ENCODE results near the gene CDK18.

The CDK18 gene

DNA sequence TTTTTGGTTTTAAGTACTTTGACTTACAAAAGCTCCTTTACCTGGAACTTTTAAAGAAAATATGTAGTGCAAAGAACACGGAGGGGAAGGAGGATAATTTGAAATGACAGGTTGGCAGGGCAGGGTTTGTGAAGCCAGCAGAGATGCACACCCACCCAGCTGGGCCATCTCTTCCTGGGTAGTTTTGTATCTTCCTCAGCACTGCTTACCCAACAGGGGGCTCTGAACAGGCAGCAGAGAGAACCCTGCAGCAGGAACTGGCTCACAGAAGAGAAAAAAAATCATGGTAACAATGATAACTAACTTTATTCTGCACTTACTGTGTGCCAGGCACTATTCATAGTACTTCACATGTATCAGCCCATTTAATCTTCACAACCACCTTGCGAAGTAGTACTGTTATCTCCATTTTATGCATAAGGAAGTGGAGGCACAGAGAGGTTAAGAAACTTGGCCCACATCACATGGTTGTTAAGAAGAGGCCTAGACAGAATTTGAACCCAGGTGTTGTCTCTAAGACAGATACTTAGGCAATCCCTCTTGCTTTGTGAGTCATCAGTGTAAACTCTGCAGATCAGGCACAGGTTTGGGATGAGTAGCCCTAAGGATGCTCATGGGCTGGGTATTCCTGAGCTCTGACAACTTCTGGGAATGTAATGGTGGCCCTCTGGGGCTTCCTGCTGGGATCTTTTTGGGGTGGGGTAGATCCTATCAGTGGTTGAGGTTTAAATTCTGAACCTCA, 66.5 kb downstream of the CDK18 start:
- DNase-seq: no peak

DNA sequence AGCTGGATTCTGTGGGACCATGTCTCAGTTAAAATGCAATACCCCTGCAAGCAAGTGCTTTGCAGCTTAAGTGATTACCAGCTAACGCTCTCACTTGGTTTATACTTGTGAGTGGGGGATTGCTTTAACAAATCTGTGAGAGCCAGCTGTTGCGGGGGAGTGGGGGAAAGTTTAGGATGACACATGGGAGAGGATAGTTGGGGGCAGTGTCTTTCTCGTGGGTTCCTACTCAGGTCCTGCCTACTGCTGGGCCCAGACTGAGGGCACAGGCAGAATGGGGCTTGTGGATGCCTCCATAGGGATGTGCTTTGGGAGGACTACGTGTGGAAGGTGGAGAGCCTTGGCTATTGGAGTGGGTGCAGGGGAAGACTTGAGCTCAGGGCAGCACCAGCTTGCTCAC, 67.3 kb downstream of the CDK18 start:
- Histone ChIP-seq H3K4me1 (no peaks in the 10 kb centered on the region), H3K36me3 (no peaks in the 10 kb centered on the region), H3K4me3 (ENCODE audit: low read depth, low read length) (no peak overlapping the region), H3K27me3 (peaks cover 56% of the 10 kb centered on the region), H3K9me3 (no peaks in the 10 kb centered on the region)
- DNase-seq: no peak
- TF ChIP-seq, protein P1, sequence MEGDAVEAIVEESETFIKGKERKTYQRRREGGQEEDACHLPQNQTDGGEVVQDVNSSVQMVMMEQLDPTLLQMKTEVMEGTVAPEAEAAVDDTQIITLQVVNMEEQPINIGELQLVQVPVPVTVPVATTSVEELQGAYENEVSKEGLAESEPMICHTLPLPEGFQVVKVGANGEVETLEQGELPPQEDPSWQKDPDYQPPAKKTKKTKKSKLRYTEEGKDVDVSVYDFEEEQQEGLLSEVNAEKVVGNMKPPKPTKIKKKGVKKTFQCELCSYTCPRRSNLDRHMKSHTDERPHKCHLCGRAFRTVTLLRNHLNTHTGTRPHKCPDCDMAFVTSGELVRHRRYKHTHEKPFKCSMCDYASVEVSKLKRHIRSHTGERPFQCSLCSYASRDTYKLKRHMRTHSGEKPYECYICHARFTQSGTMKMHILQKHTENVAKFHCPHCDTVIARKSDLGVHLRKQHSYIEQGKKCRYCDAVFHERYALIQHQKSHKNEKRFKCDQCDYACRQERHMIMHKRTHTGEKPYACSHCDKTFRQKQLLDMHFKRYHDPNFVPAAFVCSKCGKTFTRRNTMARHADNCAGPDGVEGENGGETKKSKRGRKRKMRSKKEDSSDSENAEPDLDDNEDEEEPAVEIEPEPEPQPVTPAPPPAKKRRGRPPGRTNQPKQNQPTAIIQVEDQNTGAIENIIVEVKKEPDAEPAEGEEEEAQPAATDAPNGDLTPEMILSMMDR (IDR thresholded peaks at IDR 0.05; ENCODE audit: low read depth, low read length): no peak

More for the DNA sequence above, 66.5 kb downstream of the CDK18 start:
- Histone ChIP-seq H3K9me3 (no peaks in the 10 kb centered on the region), H3K36me3 (no peaks in the 10 kb centered on the region), H3K27me3 (peaks cover 63% of the 10 kb centered on the region), H3K4me1 (no peaks in the 10 kb centered on the region), H3K4me3 (ENCODE audit: low read depth, low read length) (no peak overlapping the region)
- TF ChIP-seq, protein P1 (IDR thresholded peaks at IDR 0.05; ENCODE audit: low read depth, low read length): no peak

DNA sequence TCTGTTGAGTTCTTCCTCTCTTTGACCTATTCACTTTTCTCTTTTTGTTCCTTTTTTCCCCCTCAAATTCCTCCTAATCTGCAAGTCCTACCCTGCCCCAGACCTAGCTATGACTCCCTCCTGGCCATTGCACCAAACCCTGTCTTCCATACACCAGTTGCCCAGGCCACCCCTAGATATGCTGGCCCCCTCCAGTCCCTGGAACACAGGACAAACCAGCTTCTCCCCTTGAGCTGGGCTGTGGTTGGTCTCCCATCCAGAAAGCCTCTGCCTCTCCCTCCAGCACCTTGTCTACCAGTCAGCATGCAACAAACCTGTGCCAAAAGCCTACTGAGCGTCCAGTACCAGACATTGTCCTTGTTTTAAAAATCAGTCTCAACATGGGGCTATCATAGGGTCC, 68.0 kb downstream of the CDK18 start:
- Histone ChIP-seq H3K4me1 (no peaks in the 10 kb centered on the region), H3K27me3 (peaks cover 49% of the 10 kb centered on the region), H3K36me3 (no peaks in the 10 kb centered on the region), H3K4me3 (ENCODE audit: low read depth, low read length) (no peak overlapping the region), H3K9me3 (no peaks in the 10 kb centered on the region)
- TF ChIP-seq, protein P1 (IDR thresholded peaks at IDR 0.05; ENCODE audit: low read depth, low read length): no peak
- no peak for DNase-seq

DNA sequence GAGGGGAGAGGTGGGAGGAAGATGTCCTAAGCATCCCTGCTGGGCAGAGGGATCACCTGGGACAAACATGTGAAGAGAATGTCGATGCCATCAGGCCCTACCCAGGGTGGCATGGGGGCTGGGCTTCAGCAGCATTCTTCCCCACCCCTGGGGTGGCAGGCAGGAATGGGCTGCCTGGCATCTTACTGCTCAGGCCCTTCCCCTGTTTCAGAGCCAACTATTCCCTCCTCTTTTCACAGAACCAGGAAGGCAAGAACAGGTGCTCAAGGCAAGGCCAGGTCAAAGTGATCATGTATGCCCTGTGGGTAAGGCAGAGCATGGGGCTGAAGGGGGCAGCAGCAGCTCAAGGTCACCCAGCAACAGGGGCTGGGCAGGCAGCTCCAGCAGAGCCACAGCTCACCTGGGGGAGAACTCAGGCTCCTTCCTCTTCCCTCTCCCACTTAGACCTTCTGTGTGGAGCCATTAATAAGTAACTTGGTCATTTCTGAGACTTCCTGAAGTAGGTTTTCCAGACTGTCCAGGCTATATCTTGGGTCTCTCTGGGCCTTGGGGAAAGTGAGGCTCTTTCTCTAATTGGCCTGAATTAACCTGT, 70.9 kb downstream of the CDK18 start:
- no peak for DNase-seq
- Histone ChIP-seq H3K27me3 (peaks cover 22% of the 10 kb centered on the region), H3K4me3 (ENCODE audit: low read depth, low read length) (no peak overlapping the region), H3K4me1 (no peaks in the 10 kb centered on the region), H3K36me3 (no peaks in the 10 kb centered on the region), H3K9me3 (no peaks in the 10 kb centered on the region)
- TF ChIP-seq, protein P1 (IDR thresholded peaks at IDR 0.05; ENCODE audit: low read depth, low read length): no peak

DNA sequence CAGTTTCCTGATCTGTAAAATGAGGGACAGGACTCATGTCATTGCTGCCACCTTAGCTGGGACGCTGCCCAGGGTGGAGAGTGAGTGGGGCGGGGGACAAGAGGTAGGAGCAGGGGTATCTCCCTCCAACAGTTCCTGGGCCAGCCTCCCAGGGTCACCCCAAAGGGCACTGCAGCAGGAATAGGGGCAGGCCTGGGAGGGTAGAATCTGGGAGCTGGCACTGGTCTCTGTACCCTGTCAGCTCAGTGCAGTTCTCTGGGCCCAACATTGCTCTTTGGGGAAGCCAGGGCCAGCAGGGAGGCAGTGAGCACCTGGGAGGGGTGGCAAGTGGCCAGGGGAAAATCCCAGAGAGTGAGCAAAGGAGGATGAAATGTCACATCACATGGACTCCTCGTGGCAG, 71.5 kb downstream of the CDK18 start:
- Histone ChIP-seq H3K36me3 (no peaks in the 10 kb centered on the region), H3K9me3 (no peaks in the 10 kb centered on the region), H3K4me3 (ENCODE audit: low read depth, low read length) (no peak overlapping the region), H3K4me1 (no peaks in the 10 kb centered on the region), H3K27me3 (peaks cover 16% of the 10 kb centered on the region)
- no peak for DNase-seq
- TF ChIP-seq, protein P1 (IDR thresholded peaks at IDR 0.05; ENCODE audit: low read depth, low read length): no peak

Data from BE2C (cell line).